Measurements from ENCODE around the gene PHGDH. TPM values are rescaled to one million over a fixed set of nuclear protein-coding genes. Genes with fewer than 3 reads are reported as not detected.

The PHGDH gene
- total RNA-seq, 1 experiment from 2014 or later, result 82.0 TPM

GRCh38 chr1:119772298-119772697, 60.6 kb downstream of the PHGDH start:
- BruUV-seq (replicated peaks), result no TSS peak
- POLR2A ChIA-PET, result no interaction called here
- TF ChIP-seq CTCF (IDR thresholded peaks at IDR 0.05) (no peak), TCF7L2 (IDR thresholded peaks at IDR 0.05; ENCODE audit: low read depth, low read length) (no peak), POLR2AphosphoS5 (IDR thresholded peaks at IDR 0.05; ENCODE audit: low read depth, low read length) (no peak), REST (IDR thresholded peaks at IDR 0.05; ENCODE audit: insufficient read depth in 1 of 2, low read depth in 2 of 2, low read length in 1 of 2) (no peak), SIN3A (IDR thresholded peaks at IDR 0.05; ENCODE audit: borderline replicate concordance, insufficient read depth, low read depth, low read length) (no peak)

GRCh38 chr1:119773711-119774241, 62.0 kb downstream of the PHGDH start:
- no peaks in the 10 kb centered on the region for H3K9me3 ChIP-seq (ENCODE audit: control insufficient read depth, insufficient read depth, low read depth, low read length)
- H3K4me1 ChIP-seq (ENCODE audit: control insufficient read depth, insufficient read depth, low read length), result no peaks in the 10 kb centered on the region
- POLR2A ChIA-PET, result no interaction called here
- no TSS peak for BruUV-seq (replicated peaks)
- ATAC-seq (no peak; the same call in 1 of the 2 replicates), DNase-seq (ENCODE audit: low read depth, low spot score) (no peak)
- peaks cover 31% of the 10 kb centered on the region for H3K27me3 ChIP-seq (ENCODE audit: control insufficient read depth, insufficient read depth, low read length)
- no peaks in the 10 kb centered on the region for H3K36me3 ChIP-seq (ENCODE audit: control insufficient read depth, insufficient read depth, low read length)
- TF ChIP-seq TCF7L2 (IDR thresholded peaks at IDR 0.05; ENCODE audit: low read depth, low read length) (no peak), POLR2AphosphoS5 (IDR thresholded peaks at IDR 0.05; ENCODE audit: low read depth, low read length) (no peak), REST (IDR thresholded peaks at IDR 0.05; ENCODE audit: insufficient read depth in 1 of 2, low read depth in 2 of 2, low read length in 1 of 2) (no peak), SIN3A (IDR thresholded peaks at IDR 0.05; ENCODE audit: borderline replicate concordance, insufficient read depth, low read depth, low read length) (no peak), CTCF (IDR thresholded peaks at IDR 0.05) (no peak)
- no peak overlapping the region for H3K4me3 ChIP-seq (ENCODE audit: low read depth in 2 of 2, low read length in 2 of 2)
- in situ Hi-C loops (cut with HindIII; ENCODE audit: low pct_unique_long_range_greater_than_20kb, low sequenced_read_pairs), result no loop called here
- no peak overlapping the region for H3K27ac ChIP-seq (ENCODE audit: low read length)
- intact Hi-C loops (cut with micrococcal nuclease; ENCODE audit: unreplicated experiment), result no loop called here
- CTCF ChIA-PET, result no interaction called here

More at GRCh38 chr1:119772298-119772697, 60.6 kb downstream of the PHGDH start:
- Histone ChIP-seq H3K27me3 (ENCODE audit: control insufficient read depth, insufficient read depth, low read length) (peaks cover 36% of the 10 kb centered on the region), H3K9me3 (ENCODE audit: control insufficient read depth, insufficient read depth, low read depth, low read length) (no peaks in the 10 kb centered on the region), H3K4me3 (ENCODE audit: low read depth in 2 of 2, low read length in 2 of 2) (no peak overlapping the region), H3K36me3 (ENCODE audit: control insufficient read depth, insufficient read depth, low read length) (no peaks in the 10 kb centered on the region), H3K27ac (ENCODE audit: low read length) (no peak overlapping the region), H3K4me1 (ENCODE audit: control insufficient read depth, insufficient read depth, low read length) (no peaks in the 10 kb centered on the region)
- no peak for ATAC-seq
- intact Hi-C loops (cut with micrococcal nuclease; ENCODE audit: unreplicated experiment) (no loop called here), in situ Hi-C loops (cut with HindIII; ENCODE audit: low pct_unique_long_range_greater_than_20kb, low sequenced_read_pairs) (no loop called here)
- CTCF ChIA-PET, result no interaction called here
- DNase-seq (ENCODE audit: low read depth, low spot score), result no peak
